CD4-positive, alpha-beta T cell treated with Interferon alpha-2 for 1 hour (primary cell): Measurements from ENCODE around the gene RALY.

Experiments used
- DNase-seq, 2 donors: peaks; one replicate each; pipeline ENCODE4 v3.0.0-alpha.2; 2020 to 2022

Gene RALY

GRCh38 chr20:33993576-33994221 lies at the start of gene RALY:
RALY (plus strand) TSS chr20:33993911; CDS start chr20:34072075, 78,164 bp downstream.
- DNase-seq = peak; percentile 78 to 95

DNA sequence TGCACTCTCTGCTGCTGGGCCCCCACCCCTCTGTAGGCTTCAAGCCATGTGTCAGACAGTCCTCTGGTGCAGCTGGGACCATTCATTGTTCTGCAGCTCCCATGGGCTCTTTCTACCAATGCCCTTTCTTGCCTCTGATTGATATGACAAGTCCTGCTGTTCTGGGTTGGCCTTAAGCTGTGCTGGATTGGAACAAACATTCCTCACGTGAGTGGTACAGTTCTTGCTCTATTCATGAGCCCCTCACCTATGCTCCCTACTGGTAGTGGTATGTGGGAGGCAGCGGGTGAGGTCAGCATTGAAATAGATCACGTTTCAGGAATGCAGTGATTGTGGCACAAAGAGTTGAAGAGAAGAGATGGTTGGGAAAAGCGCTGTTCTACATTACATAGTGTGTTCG lies 48.8 kb upstream of the RALY start:
- DNase-seq = no peak

- no peak for DNase-seq
These were observed 48.2 kb upstream of the RALY start for GRCh38 chr20:33945391-33946081.

- DNase-seq = peak; percentile 26 to 47
These were observed 45.9 kb upstream of the RALY start for GRCh38 chr20:33947709-33948295.

DNA sequence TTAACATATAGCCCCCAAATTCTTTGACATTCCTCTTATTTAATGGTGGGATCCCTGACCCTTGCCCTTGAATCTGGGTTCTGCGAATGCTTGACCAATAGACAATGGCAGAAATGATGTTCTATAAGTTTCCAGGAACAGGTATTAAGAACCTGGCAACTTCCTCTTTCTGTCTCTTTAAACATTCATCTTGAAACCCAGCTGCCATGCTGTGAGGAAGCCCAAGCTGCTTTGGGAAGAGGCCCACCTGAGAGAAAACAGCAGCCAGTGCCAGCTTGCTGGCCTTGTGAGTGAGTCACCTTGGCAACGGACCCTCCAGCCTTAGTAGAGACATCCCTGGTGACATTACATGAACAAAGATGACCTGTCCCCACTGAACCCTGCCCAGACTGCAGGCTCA lies 45.2 kb upstream of the RALY start:
- no peak for DNase-seq

DNA sequence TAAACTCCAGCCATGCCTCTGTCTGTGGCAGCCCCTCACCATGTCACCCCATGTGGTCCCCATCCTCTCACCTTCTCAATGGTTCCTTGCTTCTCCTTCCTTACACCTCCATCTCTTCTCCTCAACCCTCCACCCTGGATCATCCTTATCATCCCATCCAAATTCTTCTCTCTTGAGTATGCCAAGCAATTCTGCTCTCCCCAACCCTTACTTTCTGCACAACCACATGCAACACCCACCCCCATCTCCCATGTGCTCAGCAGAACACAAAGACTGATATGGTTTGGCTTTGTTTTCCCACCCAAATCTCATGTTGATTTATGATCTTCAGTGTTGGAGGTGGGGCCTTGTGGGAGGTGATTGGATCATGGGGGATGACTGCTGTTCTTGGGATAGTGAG lies 42.5 kb upstream of the RALY start:
- no peak for DNase-seq

GRCh38 chr20:33954504-33954903 lies 39.2 kb upstream of the RALY start:
- no peak for DNase-seq

GRCh38 chr20:33963751-33964150 lies 30.0 kb upstream of the RALY start:
- DNase-seq = no peak

DNA sequence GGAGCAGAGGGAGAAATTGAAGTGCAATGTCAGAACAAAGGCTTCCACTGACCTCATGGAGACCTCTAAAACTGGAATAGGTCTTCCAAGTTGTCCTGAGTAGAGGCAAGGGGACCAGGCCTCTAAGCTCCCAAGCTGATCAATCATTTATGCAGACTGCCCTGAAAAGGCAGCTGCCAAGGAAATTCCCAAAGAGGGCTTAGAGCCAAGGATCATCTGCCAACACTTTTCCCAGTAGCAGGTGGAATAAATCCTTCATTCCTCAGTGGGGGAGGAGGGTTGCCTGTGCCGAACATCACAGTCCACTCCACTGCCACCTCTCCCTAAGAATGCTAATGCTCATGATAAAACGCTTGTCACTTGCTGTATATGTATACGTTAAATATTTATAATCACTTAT lies 29.3 kb upstream of the RALY start:
- no peak for DNase-seq

- no peak for DNase-seq
These were observed 26.6 kb upstream of the RALY start for GRCh38 chr20:33967126-33967525.

GRCh38 chr20:33969563-33969962 lies 24.1 kb upstream of the RALY start:
- DNase-seq = no peak

DNA sequence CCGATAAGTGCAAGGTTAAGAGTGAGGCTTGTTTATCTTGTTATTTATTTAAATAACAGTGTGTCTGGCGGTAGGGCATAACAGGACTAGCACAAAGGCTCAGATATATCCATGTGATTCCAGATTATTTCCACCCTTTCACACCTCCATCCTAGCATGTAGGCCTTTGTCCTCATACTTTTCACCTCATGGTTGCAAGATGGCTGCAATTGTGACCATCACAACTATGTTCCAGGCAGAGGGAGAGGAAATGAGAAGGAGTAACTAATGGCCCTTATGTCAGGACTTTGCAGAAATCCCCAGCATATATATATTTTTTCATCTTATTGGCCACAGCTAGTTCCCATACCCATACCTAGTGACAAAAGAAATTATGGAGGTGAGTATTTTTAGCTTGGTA lies 23.5 kb upstream of the RALY start:
- no peak for DNase-seq

DNA sequence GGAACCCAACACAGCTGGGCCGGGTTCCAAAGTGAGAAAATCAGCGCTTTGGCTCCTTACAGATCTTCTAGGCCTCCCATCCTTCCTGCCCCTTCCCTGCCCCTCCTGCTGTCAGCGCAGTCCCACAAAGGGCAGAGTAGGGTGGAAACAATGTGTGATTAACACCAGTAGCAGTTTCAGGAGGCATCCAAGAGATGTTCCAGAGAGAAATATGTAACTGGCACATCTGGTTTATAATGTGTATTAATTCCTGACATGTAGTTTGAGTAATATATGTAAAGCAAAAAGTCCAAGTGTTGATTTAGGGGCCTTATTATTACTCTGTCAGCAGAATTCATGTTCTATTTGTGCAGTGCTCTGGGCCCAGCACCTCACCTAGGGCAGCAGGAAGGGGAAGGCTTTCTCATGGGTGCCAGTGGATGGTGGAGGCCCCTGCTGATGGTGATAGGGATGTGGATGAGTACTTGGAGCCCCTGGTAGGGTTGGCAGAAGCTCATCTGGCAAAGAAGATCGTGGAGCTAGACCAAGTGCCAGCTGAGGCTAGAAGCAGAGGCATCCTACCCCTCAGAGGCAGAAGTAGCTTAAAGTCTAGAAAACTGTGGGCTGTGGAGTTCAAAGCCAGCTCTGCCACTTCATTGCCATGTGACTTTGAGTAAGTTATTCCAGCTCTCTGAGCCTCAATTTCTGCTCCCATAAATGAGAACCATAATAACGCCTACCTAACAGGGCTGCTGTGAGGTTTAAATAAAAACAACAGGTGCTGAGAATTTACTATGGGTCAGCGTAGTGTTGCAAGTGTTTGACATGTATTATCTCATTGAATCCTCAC lies 22.4 kb upstream of the RALY start:
- DNase-seq = no peak

- no peak for DNase-seq
These were observed 16.8 kb upstream of the RALY start for GRCh38 chr20:33976959-33977358.

DNA sequence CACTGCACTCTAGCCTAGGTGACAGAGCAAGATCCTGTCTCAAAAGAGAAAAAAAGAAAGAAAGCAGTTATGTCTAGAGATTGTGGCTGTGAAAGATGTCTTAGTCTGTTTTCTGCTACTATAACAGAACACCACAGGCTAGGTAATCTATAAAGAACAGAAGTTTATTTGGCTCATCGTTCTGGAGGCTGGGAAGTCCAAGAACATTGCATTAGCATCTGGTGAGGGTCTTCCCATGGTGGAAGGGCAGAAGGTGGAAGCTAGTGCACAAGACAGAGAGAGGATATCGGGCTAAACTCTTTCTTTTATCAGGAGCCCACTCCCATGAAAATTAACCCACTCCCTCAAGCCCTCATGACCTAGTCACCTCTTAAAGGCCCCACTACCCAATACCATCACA lies 16.2 kb upstream of the RALY start:
- no peak for DNase-seq

DNA sequence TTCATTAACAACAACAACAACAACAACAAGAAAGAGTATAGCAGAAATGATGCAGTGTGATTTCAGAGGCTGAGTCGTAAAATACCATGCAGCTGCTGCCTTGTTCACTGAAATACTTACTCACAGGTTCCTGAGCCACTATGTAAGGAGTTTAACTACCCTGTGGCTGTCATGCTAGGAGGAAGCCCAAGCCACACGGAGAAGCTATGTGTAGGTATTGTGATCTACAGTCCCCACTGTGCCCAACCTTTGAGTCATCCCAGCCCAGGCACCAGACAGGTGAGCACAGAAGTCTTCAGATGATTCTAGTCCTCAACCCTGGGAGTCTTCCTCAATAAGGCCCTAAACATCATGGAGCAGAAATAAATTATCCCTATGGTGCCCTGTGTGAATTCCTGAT lies 14.6 kb upstream of the RALY start:
- DNase-seq = no peak

- DNase-seq = no peak
These were observed 12.4 kb upstream of the RALY start for GRCh38 chr20:33981347-33981746.

- no peak for DNase-seq
These were observed 11.7 kb upstream of the RALY start for GRCh38 chr20:33981964-33982363.

DNA sequence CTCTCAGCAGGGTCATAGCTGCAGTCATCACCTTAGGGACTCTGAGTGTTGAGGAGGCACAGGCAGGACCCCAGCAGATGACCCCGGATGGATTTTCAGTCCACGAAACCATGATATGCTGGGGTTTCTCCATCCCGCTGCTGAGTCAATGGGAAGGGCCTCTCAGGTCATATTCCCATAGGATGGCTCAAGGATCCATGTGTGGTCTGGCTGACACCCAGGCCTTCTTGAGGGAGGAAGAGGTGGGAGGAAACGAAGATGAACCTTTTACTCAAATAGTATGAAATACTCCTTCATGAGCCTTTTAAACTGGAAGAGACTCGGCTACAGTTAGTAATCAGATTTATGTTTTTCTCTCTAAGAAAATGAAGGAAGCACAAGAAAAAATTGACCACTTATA lies 10.3 kb upstream of the RALY start:
- DNase-seq = no peak

- no peak for DNase-seq
These were observed 9.5 kb upstream of the RALY start for GRCh38 chr20:33984182-33984719.

GRCh38 chr20:33985280-33985679 lies 8.4 kb upstream of the RALY start:
- DNase-seq = no peak

DNA sequence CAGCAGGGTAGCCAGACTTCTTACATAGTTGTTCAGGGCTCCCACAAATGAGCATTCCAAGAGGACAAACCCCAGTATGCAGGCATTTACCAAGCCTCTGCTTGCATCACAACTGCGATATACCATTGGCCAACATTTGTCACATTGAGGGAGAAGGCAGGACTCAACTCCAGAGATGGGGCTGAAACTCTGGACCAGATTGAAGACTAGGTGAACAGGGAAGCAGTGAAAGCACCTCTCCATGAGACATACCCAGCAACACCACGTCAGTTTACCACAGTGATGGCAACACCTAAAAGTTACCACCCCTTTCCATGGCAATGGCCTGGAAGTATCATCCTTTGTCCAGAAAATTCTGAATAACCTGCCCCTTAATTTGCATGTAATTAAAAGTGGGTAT lies 7.9 kb upstream of the RALY start:
- no peak for DNase-seq

GRCh38 chr20:33986560-33987216 lies 7.0 kb upstream of the RALY start:
- DNase-seq = no peak
